Spinal cord (tissue), 10 donors: Measurements from ENCODE around the gene DNAJC18. TPM values are rescaled to one million over a fixed set of nuclear protein-coding genes. Genes with fewer than 3 reads are reported as not detected.
A peak's percentile ranks its signal among the peaks of the same experiment; 100 is the strongest.
"Not testable (repeated sequence)": the region's sequence is repeated elsewhere in the genome, so short reads cannot be mapped to it uniquely, and the experiment has no call there.

Experiments
- DNase-seq, 6 donors: peaks; one replicate each; pipeline versions ENCODE4 v3.0.0 to v3.0.0-alpha.2; 2013 to 2015; ENCODE audit warnings: low spot score in 6 of 6, low read depth in 4 of 6
- H3K27ac ChIP-seq: one replicate; pipeline ENCODE4 v1.5.1; 2013; ENCODE audit warnings: low read depth, low read length, control low read depth
- H3K27me3 ChIP-seq: one replicate; pipeline ENCODE4 v1.6.1; 2013; ENCODE audit warnings: low read length; ENCODE audit not compliant: control insufficient read depth, insufficient read depth
- H3K36me3 ChIP-seq: one replicate; pipeline ENCODE4 v1.6.1; 2013; ENCODE audit warnings: low read length; ENCODE audit not compliant: control insufficient read depth, insufficient read depth
- H3K4me1 ChIP-seq: one replicate; pipeline ENCODE4 v1.6.1; 2013; ENCODE audit warnings: low read length; ENCODE audit not compliant: control insufficient read depth, insufficient read depth
- H3K4me3 ChIP-seq: one replicate; pipeline ENCODE4 v1.5.1; 2013; ENCODE audit warnings: low read depth, low read length, control low read depth
- H3K9me3 ChIP-seq: one replicate; pipeline ENCODE4 v1.6.1; 2013; ENCODE audit warnings: low read length; ENCODE audit not compliant: control insufficient read depth, insufficient read depth
- WGBS: methylation state at CpG from one replicate; pipeline ENCODE4 v1.1.5; 2013; ENCODE audit warnings: missing lambda C conversion rate; ENCODE audit not compliant: insufficient coverage; 5-methylcytosine and 5-hydroxymethylcytosine counted together
- polyA plus RNA-seq, 2 donors: library from polyadenylated mRNA; unstranded; fragments of 120-200 nt; gene quantifications; one replicate each; pipeline ENCODE4 v1.2.1, GENCODE V29; 2013; ENCODE audit not compliant: insufficient read length in 2 of 2
- total RNA-seq, 2 donors: library from RNA; depleted of rRNA in 1 of 2; stranded (reverse); fragments of 120-200 nt in 1 of 2; fragments of >200 nt in 1 of 2; gene quantifications; one replicate each; pipeline versions ENCODE4 v1.2.3 to v1.2.4, GENCODE V29; 2013 to 2014
- donor health status: healthy.

DNAJC18 gene
- total and polyA plus RNA-seq, 4 donors, result 26.6 to 49.9 (median 39.9) TPM

DNA sequence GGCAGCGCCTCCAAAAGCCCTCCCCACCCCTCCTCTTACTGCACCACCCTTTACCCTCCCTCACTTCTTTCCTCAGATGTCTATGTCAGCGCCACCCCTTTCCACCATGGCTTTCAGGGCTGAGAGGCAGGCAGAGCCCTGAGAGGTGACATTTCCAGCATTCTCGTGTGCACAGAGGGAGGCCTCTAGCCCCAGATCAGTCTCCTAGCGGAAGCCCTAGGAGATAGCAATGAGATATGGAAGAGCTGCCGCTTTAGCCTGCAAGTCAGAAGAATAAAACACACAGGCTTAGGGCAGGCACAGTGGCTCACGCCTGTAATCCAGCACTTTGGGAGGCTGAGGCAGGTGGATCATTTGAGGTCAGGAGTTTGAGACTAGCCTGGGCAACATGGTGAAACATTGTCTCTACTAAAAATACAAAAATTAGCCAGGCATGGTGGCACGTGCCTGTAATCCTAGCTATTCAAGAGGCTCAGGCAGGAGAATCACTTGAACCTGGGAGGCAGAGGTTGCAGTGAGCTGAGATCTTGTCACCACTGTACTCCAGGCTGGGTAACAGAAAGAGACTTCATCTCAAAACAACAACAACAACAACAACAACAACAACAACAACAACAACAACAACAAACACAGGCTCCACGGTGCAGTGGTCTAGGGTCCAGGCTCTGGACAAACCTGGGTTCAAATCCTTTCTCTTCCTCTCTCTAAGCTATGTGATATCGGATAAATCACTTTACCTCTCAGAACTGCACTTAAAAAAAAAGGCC lies 39.5 kb upstream of the DNAJC18 start:
- H3K27ac ChIP-seq, H3K4me3 ChIP-seq, DNase-seq, H3K9me3 ChIP-seq, H3K36me3 ChIP-seq, H3K27me3 ChIP-seq: not testable (repeated sequence)
- 75% methylated on average over 7 of the region's 9 CpGs for WGBS
- H3K4me1 ChIP-seq, result peaks cover 14% of the 10 kb centered on the region

GRCh38 chr5:139475865-139476617 lies 36.7 kb upstream of the DNAJC18 start:
- DNase-seq, result no peak
- H3K4me1 ChIP-seq, result peaks cover 15% of the 10 kb centered on the region
- H3K4me3 ChIP-seq, result no peak overlapping the region
- WGBS, result 91% methylated on average over 6 of the region's 13 CpGs
- H3K36me3 ChIP-seq, result no peaks in the 10 kb centered on the region
- H3K9me3 ChIP-seq, result no peaks in the 10 kb centered on the region
- H3K27ac ChIP-seq, result no peak overlapping the region
- no peaks in the 10 kb centered on the region for H3K27me3 ChIP-seq

GRCh38 chr5:139474890-139475791 lies 35.8 kb upstream of the DNAJC18 start:
- peak in 1 of 6 donors; percentile 21 for DNase-seq
- Histone ChIP-seq H3K36me3 (no peaks in the 10 kb centered on the region), H3K4me3 (no peak overlapping the region), H3K27ac (no peak overlapping the region), H3K27me3 (no peaks in the 10 kb centered on the region), H3K4me1 (peaks cover 15% of the 10 kb centered on the region), H3K9me3 (no peaks in the 10 kb centered on the region)
- WGBS, result 56% methylated on average over 9 of the region's 13 CpGs

- H3K27me3 ChIP-seq, result no peaks in the 10 kb centered on the region
- no peak for DNase-seq
- no peak overlapping the region for H3K4me3 ChIP-seq
- H3K27ac ChIP-seq, result peak overlapping the region; percentile 67
- H3K9me3 ChIP-seq, result no peaks in the 10 kb centered on the region
- H3K36me3 ChIP-seq, result no peaks in the 10 kb centered on the region
- 81% methylated on average over 2 of the region's 2 CpGs for WGBS
- peaks cover 15% of the 10 kb centered on the region for H3K4me1 ChIP-seq
Observed at GRCh38 chr5:139473565-139473964, 34.2 kb upstream of the DNAJC18 start.

- Histone ChIP-seq H3K4me1 (peaks cover 15% of the 10 kb centered on the region), H3K4me3 (no peak overlapping the region), H3K36me3 (no peaks in the 10 kb centered on the region), H3K27ac (peak overlapping the region; percentile 67), H3K9me3 (no peaks in the 10 kb centered on the region), H3K27me3 (no peaks in the 10 kb centered on the region)
- 63% methylated on average over 5 of the region's 8 CpGs for WGBS
- DNase-seq, result no peak
Observed at GRCh38 chr5:139473105-139473504, 33.8 kb upstream of the DNAJC18 start.

DNA sequence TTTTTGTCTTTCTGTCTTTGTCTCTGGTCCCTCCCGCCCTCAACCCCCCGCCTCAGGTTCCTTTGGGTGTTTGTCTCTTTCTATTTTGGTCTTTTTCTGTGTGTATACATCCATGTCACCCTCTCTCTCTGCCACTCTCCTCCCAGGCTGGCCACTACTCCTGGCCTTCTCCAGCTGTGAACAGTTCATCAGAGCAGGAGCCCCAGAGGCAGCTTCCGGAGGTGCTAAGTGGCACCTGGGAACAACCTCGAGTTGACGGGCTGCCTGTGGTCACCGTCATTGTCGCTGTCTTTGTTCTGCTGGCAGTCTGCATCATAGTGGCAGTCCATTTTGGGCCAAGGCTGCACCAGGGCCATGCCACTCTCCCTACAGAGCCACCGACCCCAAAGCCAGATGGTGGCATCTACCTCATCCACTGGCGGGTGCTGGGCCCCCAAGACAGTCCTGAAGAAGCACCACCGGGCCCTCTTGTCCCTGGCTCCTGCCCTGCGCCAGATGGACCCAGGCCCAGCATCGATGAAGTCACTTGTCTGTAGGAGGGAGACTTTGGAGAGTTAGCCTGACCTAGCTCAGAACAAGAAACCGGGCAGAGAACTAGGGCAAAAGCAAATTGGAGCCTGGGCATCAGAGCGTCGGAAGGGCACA lies 33.2 kb upstream of the DNAJC18 start:
- Histone ChIP-seq H3K4me1 (peaks cover 15% of the 10 kb centered on the region), H3K27me3 (no peaks in the 10 kb centered on the region), H3K36me3 (no peaks in the 10 kb centered on the region), H3K4me3 (no peak overlapping the region), H3K27ac (peak overlapping the region; percentile 67), H3K9me3 (no peaks in the 10 kb centered on the region)
- 72% methylated on average over 12 of the region's 15 CpGs for WGBS
- DNase-seq, result no peak

DNA sequence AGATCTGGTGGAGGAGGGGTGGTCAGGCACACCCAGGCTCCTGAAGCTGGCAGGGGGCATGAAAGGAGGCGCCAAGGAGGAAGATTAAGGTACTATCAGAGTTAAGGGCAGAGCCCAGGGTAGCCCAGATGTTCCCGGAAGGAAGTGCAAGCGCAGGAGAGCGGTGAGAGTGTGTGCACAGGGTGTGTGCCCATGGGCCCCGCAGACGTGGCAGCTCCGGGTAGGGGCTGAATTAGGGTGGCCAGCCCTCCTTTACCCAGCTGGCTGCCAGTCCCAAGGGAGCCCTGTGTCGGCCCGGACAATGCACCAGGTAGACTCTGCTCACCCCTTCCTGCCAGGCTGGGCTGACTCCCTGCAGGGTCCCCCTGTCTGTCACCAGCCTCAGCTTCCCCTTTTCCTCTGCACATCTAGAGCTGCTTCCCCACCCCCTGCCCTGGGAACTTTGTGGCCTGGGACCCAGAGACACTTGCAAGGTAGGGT lies 31.5 kb upstream of the DNAJC18 start, which contains the start of gene SMIM33:
SMIM33 (plus strand) TSS at position 184 of the 480 bp plus-strand sequence; CDS start at position 302, 118 bp downstream.
- Histone ChIP-seq H3K27ac (no peak within 1 kb of the TSS), H3K9me3 (no peaks in the 10 kb centered on the region), H3K4me1 (peaks cover 15% of the 10 kb centered on the region), H3K27me3 (no peaks in the 10 kb centered on the region), H3K36me3 (no peaks in the 10 kb centered on the region), H3K4me3 (no peak within 1 kb of the TSS)
- DNase-seq, result no peak
- WGBS, result 84% methylated on average over 8 of the region's 9 CpGs

- H3K9me3 ChIP-seq, result no peaks in the 10 kb centered on the region
- no peak overlapping the region for H3K27ac ChIP-seq
- 89% methylated on average over 3 of the region's 8 CpGs for WGBS
Observed at GRCh38 chr5:139468421-139468931, 29.2 kb upstream of the DNAJC18 start.

More at GRCh38 chr5:139468421-139468931, 29.2 kb upstream of the DNAJC18 start:
- Histone ChIP-seq H3K4me1 (peaks cover 11% of the 10 kb centered on the region), H3K4me3 (no peak overlapping the region), H3K27me3 (no peaks in the 10 kb centered on the region), H3K36me3 (no peaks in the 10 kb centered on the region)
- DNase-seq, result no peak
